GM12878 (cell line): ENCODE results near the gene PAX4.

ENCODE experiments used
- CREB1 ChIP-seq: IDR thresholded peaks from 2 replicates; pipeline ENCODE4 v1.6.1; 2012; ENCODE audit warnings: low read depth, mild to moderate bottlenecking, inconsistent platforms
- SIX5 ChIP-seq: IDR thresholded peaks from 2 replicates; pipeline ENCODE4 v1.6.1; 2011; ENCODE audit warnings: mild to moderate bottlenecking, low read depth, low read length, moderate library complexity; ENCODE audit not compliant: severe bottlenecking
- STAT1 ChIP-seq: fragments of 450-650 bp; conservative IDR thresholded peaks from 2 replicates; pipeline ENCODE4 v1.6.1; 2014; ENCODE audit warnings: antibody characterized with exemption, mild to moderate bottlenecking
- ZNF274 ChIP-seq: IDR thresholded peaks from one replicate; pipeline ENCODE4 v1.8.0; 2011; ENCODE audit not compliant: insufficient read length, insufficient read depth
- TF ChIP-seq, protein P1 (sequence below), 3 experiments: IDR thresholded peaks in 2 of 3; conservative IDR thresholded peaks in 1 of 3; 2 replicates each; pipeline ENCODE4 v1.5.1; 2011; ENCODE audit warnings: low read depth in 3 of 3, low read length in 3 of 3, mild to moderate bottlenecking in 3 of 3, control low read depth in 2 of 3, moderate library complexity in 2 of 3, inconsistent platforms in 1 of 3, mixed read lengths in 1 of 3; ENCODE audit not compliant: control insufficient read depth in 2 of 3, insufficient read depth in 1 of 3; ENCODE audit errors: extremely low read depth in 1 of 3
- TF ChIP-seq, protein P2 (sequence below): fragments of 450-650 bp; IDR thresholded peaks from 2 replicates; pipeline ENCODE4 v1.6.1; 2017; ENCODE audit warnings: antibody characterized with exemption, mild to moderate bottlenecking, moderate library complexity

DNA sequence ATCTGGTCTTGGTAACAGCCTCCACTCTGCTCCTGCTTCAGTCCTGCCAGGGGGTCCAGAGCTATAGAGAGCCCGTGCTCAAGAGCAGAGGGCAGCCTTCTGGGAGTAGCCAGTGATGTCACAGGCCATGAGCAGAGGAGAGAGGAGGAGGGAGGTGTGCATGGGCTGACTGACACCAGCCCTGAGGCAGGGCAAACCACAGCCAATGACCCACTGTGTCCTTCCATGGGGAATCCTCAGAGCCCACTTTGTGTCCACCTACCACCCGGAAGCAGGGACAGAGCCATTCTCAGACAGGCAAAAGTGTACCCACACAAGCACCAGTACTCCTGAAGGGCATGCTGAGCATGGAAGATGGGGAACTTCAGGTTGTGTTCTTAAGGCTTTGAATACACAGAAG, at the start of gene PAX4:
- TF ChIP-seq SIX5 (no peak), ZNF274 (no peak), CREB1 (no peak), STAT1 (no peak)
- TF ChIP-seq, protein P1, sequence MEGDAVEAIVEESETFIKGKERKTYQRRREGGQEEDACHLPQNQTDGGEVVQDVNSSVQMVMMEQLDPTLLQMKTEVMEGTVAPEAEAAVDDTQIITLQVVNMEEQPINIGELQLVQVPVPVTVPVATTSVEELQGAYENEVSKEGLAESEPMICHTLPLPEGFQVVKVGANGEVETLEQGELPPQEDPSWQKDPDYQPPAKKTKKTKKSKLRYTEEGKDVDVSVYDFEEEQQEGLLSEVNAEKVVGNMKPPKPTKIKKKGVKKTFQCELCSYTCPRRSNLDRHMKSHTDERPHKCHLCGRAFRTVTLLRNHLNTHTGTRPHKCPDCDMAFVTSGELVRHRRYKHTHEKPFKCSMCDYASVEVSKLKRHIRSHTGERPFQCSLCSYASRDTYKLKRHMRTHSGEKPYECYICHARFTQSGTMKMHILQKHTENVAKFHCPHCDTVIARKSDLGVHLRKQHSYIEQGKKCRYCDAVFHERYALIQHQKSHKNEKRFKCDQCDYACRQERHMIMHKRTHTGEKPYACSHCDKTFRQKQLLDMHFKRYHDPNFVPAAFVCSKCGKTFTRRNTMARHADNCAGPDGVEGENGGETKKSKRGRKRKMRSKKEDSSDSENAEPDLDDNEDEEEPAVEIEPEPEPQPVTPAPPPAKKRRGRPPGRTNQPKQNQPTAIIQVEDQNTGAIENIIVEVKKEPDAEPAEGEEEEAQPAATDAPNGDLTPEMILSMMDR (IDR thresholded peaks at IDR 0.05 in 2 of 3, conservative IDR thresholded peaks at IDR 0.05 in 1 of 3; ENCODE audit: control insufficient read depth in 2 of 3, extremely low read depth in 1 of 3, insufficient read depth in 1 of 3, low read depth in 3 of 3, low read length in 3 of 3) = no peak
- TF ChIP-seq, protein P2, sequence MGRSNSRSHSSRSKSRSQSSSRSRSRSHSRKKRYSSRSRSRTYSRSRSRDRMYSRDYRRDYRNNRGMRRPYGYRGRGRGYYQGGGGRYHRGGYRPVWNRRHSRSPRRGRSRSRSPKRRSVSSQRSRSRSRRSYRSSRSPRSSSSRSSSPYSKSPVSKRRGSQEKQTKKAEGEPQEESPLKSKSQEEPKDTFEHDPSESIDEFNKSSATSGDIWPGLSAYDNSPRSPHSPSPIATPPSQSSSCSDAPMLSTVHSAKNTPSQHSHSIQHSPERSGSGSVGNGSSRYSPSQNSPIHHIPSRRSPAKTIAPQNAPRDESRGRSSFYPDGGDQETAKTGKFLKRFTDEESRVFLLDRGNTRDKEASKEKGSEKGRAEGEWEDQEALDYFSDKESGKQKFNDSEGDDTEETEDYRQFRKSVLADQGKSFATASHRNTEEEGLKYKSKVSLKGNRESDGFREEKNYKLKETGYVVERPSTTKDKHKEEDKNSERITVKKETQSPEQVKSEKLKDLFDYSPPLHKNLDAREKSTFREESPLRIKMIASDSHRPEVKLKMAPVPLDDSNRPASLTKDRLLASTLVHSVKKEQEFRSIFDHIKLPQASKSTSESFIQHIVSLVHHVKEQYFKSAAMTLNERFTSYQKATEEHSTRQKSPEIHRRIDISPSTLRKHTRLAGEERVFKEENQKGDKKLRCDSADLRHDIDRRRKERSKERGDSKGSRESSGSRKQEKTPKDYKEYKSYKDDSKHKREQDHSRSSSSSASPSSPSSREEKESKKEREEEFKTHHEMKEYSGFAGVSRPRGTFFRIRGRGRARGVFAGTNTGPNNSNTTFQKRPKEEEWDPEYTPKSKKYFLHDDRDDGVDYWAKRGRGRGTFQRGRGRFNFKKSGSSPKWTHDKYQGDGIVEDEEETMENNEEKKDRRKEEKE = no peak
